ENCODE measurements around the gene KRTAP10-3.
A peak's percentile ranks its signal among the peaks of the same experiment; 100 is the strongest.
"Not testable (repeated sequence)": the region's sequence is repeated elsewhere in the genome, so short reads cannot be mapped to it uniquely, and the experiment has no call there.

KRTAP10-3 gene

GRCh38 chr21:44558695-44559094 is at the start of gene KRTAP10-3:
Gene KRTAP10-3 (minus strand): TSS chr21:44558795. CDS start chr21:44558715, 80 bp downstream.
- no peak for TF ChIP-seq JUND (IDR thresholded peaks at IDR 0.05; ENCODE audit: low read depth)
- no peak for DNase-seq (ENCODE audit: low read depth in 1 of 2, low spot score in 1 of 2)
- in situ Hi-C loops (cut with HindIII; ENCODE audit: low pct_unique_long_range_greater_than_20kb, low sequenced_read_pairs): no loop called here

GRCh38 chr21:44606495-44606894 is 47.9 kb upstream of the KRTAP10-3 start:
- in situ Hi-C loops (cut with HindIII; ENCODE audit: low pct_unique_long_range_greater_than_20kb, low sequenced_read_pairs): no loop called here
- TF ChIP-seq JUND (IDR thresholded peaks at IDR 0.05; ENCODE audit: low read depth): no peak
- DNase-seq (ENCODE audit: low read depth in 1 of 2, low spot score in 1 of 2): no peak

GRCh38 chr21:44603911-44604310 is 45.3 kb upstream of the KRTAP10-3 start:
- no peak for DNase-seq (ENCODE audit: low read depth in 1 of 2, low spot score in 1 of 2)
- in situ Hi-C loops (cut with HindIII; ENCODE audit: low pct_unique_long_range_greater_than_20kb, low sequenced_read_pairs): no loop called here
- no peak for TF ChIP-seq JUND (IDR thresholded peaks at IDR 0.05; ENCODE audit: low read depth)

- in situ Hi-C loops (cut with HindIII; ENCODE audit: low pct_unique_long_range_greater_than_20kb, low sequenced_read_pairs): no loop called here
- DNase-seq (ENCODE audit: low read depth in 1 of 2, low spot score in 1 of 2): no peak
- no peak for TF ChIP-seq JUND (IDR thresholded peaks at IDR 0.05; ENCODE audit: low read depth)
These were observed 44.7 kb upstream of the KRTAP10-3 start for GRCh38 chr21:44603109-44603875.

- DNase-seq (ENCODE audit: low read depth in 1 of 2, low spot score in 1 of 2): no peak
- no peak for TF ChIP-seq JUND (IDR thresholded peaks at IDR 0.05; ENCODE audit: low read depth)
- in situ Hi-C loops (cut with HindIII; ENCODE audit: low pct_unique_long_range_greater_than_20kb, low sequenced_read_pairs): no loop called here
These were observed 43.9 kb upstream of the KRTAP10-3 start for GRCh38 chr21:44602463-44602850.

GRCh38 chr21:44601596-44602462 is 43.2 kb upstream of the KRTAP10-3 start:
- TF ChIP-seq JUND (IDR thresholded peaks at IDR 0.05; ENCODE audit: low read depth): no peak
- DNase-seq (ENCODE audit: low read depth in 1 of 2, low spot score in 1 of 2): no peak
- in situ Hi-C loops (cut with HindIII; ENCODE audit: low pct_unique_long_range_greater_than_20kb, low sequenced_read_pairs): no loop called here

- in situ Hi-C loops (cut with HindIII; ENCODE audit: low pct_unique_long_range_greater_than_20kb, low sequenced_read_pairs): not testable (repeated sequence)
- peak in 1 of 2 experiments; percentile 45 for DNase-seq (ENCODE audit: low read depth in 1 of 2, low spot score in 1 of 2)
These were observed 42.5 kb upstream of the KRTAP10-3 start for GRCh38 chr21:44601091-44601490.

GRCh38 chr21:44600118-44600978 is 41.8 kb upstream of the KRTAP10-3 start, which contains the start of gene KRTAP10-7:
Gene KRTAP10-7 (plus strand): TSS chr21:44600597. CDS start chr21:44600622, 25 bp downstream.
- DNase-seq (ENCODE audit: low read depth in 1 of 2, low spot score in 1 of 2); in situ Hi-C loops (cut with HindIII; ENCODE audit: low pct_unique_long_range_greater_than_20kb, low sequenced_read_pairs): not testable (repeated sequence)

- DNase-seq (ENCODE audit: low read depth in 1 of 2, low spot score in 1 of 2): no peak
These were observed 40.9 kb upstream of the KRTAP10-3 start for GRCh38 chr21:44599264-44600029.

GRCh38 chr21:44598061-44598460 is 39.5 kb upstream of the KRTAP10-3 start:
- no peak for TF ChIP-seq JUND (IDR thresholded peaks at IDR 0.05; ENCODE audit: low read depth)
- no peak for DNase-seq (ENCODE audit: low read depth in 1 of 2, low spot score in 1 of 2)
- in situ Hi-C loops (cut with HindIII; ENCODE audit: low pct_unique_long_range_greater_than_20kb, low sequenced_read_pairs): no loop called here

More at GRCh38 chr21:44599264-44600029, 40.9 kb upstream of the KRTAP10-3 start:
- TF ChIP-seq JUND (IDR thresholded peaks at IDR 0.05; ENCODE audit: low read depth): no peak
- in situ Hi-C loops (cut with HindIII; ENCODE audit: low pct_unique_long_range_greater_than_20kb, low sequenced_read_pairs): no loop called here

- no peak for DNase-seq (ENCODE audit: low read depth in 1 of 2, low spot score in 1 of 2)
- in situ Hi-C loops (cut with HindIII; ENCODE audit: low pct_unique_long_range_greater_than_20kb, low sequenced_read_pairs): no loop called here
- TF ChIP-seq JUND (IDR thresholded peaks at IDR 0.05; ENCODE audit: low read depth): no peak
These were observed 37.6 kb upstream of the KRTAP10-3 start for GRCh38 chr21:44596068-44596725.

All from T47D (cell line).